Fibroblast of lung (primary cell): ENCODE measurements around the gene PTOV1.

ENCODE experiments used
- CTCF ChIP-seq, 2 donors: IDR thresholded peaks in 1 of 2; conservative IDR thresholded peaks in 1 of 2; 1 replicate in 1 of 2; 2 replicates in 1 of 2; pipeline ENCODE4 v1.5.1; 2011 to 2012; ENCODE audit warnings: low read length in 2 of 2, control low read depth in 1 of 2, inconsistent platforms in 1 of 2, low read depth in 1 of 2, mild to moderate bottlenecking in 1 of 2
- EZH2 ChIP-seq: IDR thresholded peaks from 2 replicates; pipeline ENCODE4 v1.5.1; 2012; ENCODE audit warnings: low read length, control low read depth, mild to moderate bottlenecking; ENCODE audit errors: missing control alignments

GRCh38 chr19:49809160-49809940 lies 41.6 kb upstream of the PTOV1 start:
- TF ChIP-seq CTCF (conservative IDR thresholded peaks at IDR 0.05 in 1 of 2, IDR thresholded peaks at IDR 0.05 in 1 of 2; ENCODE audit: low read depth in 1 of 2, low read length in 2 of 2) (no peak), EZH2 (no peak)
